ENCODE measurements around the gene FBXO33.

DNA sequence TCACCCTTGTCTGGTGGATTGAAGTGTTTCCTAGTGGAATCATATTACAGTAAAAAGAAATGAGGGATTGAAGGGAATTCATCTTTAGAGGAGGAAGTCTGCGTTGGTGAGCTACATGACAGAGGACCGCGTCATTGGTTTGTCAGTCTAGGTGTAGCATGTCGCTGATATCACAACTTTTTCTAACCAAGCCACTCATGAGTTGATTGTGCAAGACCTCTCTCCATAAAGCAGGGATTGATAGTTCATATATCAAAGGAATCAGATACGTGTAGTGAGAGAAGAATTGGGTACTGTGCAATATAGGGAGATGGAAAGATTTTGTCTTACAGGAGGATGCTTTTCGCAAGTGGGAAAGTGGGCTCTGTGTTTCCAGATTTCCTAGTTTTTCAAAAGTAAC is 3.0 kb upstream of the FBXO33 start:
- TF ChIP-seq GATA2 (IDR thresholded peaks at IDR 0.05; ENCODE audit: low read depth, low read length) = no peak
- TF ChIP-seq GATA3 (IDR thresholded peaks at IDR 0.05; ENCODE audit: low read depth, low read length) = no peak

Measured in SH-SY5Y (cell line).